ENCODE results near the gene SLC35F3. TPM values are rescaled to one million over a fixed set of nuclear protein-coding genes. Genes with fewer than 3 reads are reported as not detected.

The SLC35F3 gene
- total and polyA plus RNA-seq, 2 experiments from 2014 or later, result 1.0 to 3.2 TPM

DNA sequence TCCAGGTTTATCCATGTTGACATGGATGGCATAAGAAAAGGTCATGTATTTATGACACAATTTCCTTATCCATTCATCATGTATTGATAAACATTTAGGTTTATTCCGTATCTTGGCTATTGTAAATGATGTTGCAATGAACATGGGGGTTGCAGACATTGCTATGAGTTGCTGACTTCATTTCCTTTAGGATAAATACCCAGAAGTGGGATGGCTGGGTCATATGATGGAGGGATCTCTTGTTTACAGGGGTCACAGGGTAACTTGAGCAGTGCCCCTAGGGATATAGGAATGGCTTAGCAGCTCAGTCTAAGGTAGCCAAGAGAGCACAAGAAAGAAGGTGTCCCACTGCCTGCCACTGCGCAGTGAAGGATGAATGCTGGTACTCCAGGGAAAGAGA is 239.2 kb downstream of the SLC35F3 start (continued):
- TF ChIP-seq, protein P1, sequence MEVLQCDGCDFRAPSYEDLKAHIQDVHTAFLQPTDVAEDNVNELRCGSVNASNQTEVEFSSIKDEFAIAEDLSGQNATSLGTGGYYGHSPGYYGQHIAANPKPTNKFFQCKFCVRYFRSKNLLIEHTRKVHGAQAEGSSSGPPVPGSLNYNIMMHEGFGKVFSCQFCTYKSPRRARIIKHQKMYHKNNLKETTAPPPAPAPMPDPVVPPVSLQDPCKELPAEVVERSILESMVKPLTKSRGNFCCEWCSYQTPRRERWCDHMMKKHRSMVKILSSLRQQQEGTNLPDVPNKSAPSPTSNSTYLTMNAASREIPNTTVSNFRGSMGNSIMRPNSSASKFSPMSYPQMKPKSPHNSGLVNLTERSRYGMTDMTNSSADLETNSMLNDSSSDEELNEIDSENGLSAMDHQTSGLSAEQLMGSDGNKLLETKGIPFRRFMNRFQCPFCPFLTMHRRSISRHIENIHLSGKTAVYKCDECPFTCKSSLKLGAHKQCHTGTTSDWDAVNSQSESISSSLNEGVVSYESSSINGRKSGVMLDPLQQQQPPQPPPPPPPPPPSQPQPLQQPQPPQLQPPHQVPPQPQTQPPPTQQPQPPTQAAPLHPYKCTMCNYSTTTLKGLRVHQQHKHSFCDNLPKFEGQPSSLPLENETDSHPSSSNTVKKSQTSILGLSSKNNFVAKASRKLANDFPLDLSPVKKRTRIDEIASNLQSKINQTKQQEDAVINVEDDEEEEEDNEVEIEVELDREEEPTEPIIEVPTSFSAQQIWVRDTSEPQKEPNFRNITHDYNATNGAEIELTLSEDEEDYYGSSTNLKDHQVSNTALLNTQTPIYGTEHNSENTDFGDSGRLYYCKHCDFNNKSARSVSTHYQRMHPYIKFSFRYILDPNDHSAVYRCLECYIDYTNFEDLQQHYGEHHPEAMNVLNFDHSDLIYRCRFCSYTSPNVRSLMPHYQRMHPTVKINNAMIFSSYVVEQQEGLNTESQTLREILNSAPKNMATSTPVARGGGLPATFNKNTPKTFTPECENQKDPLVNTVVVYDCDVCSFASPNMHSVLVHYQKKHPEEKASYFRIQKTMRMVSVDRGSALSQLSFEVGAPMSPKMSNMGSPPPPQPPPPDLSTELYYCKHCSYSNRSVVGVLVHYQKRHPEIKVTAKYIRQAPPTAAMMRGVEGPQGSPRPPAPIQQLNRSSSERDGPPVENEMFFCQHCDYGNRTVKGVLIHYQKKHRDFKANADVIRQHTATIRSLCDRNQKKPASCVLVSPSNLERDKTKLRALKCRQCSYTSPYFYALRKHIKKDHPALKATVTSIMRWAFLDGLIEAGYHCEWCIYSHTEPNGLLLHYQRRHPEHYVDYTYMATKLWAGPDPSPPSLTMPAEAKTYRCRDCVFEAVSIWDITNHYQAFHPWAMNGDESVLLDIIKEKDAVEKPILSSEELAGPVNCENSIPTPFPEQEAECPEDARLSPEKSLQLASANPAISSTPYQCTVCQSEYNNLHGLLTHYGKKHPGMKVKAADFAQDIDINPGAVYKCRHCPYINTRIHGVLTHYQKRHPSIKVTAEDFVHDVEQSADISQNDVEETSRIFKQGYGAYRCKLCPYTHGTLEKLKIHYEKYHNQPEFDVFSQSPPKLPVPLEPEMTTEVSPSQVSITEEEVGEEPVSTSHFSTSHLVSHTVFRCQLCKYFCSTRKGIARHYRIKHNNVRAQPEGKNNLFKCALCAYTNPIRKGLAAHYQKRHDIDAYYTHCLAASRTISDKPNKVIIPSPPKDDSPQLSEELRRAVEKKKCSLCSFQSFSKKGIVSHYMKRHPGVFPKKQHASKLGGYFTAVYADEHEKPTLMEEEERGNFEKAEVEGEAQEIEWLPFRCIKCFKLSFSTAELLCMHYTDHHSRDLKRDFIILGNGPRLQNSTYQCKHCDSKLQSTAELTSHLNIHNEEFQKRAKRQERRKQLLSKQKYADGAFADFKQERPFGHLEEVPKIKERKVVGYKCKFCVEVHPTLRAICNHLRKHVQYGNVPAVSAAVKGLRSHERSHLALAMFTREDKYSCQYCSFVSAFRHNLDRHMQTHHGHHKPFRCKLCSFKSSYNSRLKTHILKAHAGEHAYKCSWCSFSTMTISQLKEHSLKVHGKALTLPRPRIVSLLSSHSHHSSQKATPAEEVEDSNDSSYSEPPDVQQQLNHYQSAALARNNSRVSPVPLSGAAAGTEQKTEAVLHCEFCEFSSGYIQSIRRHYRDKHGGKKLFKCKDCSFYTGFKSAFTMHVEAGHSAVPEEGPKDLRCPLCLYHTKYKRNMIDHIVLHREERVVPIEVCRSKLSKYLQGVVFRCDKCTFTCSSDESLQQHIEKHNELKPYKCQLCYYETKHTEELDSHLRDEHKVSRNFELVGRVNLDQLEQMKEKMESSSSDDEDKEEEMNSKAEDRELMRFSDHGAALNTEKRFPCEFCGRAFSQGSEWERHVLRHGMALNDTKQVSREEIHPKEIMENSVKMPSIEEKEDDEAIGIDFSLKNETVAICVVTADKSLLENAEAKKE (CRISPR knock-in tag; IDR thresholded peaks at IDR 0.05), result no peak
- TF ChIP-seq POLR2AphosphoS5 (IDR thresholded peaks at IDR 0.05; ENCODE audit: low read depth), result no peak

DNA sequence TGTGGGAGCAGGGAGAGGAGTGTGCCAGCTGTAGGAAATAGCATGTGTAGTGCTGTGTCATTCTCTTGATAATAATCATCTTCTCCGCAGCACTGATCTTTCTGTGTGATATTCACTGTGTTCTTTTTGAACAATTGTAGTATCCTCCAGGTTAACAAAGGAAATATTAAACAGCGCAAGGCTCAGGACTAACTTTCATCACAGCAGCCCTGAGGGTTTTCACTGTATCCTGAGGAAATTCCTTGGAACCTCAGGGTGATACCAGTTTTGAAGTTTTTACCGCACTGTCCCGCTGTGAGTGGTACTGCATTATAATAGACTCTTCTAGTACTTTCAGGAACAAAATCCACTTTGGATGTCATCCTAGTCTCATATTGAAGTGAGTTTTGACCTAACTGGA is 240.4 kb downstream of the SLC35F3 start:
- Histone ChIP-seq H3K27me3 (ENCODE audit: insufficient read depth) (no peaks in the 10 kb centered on the region), H3K4me3 (no peak overlapping the region), H3K4me1 (ENCODE audit: insufficient read depth) (no peaks in the 10 kb centered on the region), H3K36me3 (ENCODE audit: insufficient read depth) (no peaks in the 10 kb centered on the region), H3K79me2 (replicated peaks; ENCODE audit: insufficient read depth) (no peaks in the 10 kb centered on the region), H3K4me2 (no peak overlapping the region), H3K27ac (ENCODE audit: low read depth) (no peak overlapping the region), H3F3A (replicated peaks; ENCODE audit: low read depth) (no peaks in the 10 kb centered on the region), H3K9me2 (ENCODE audit: insufficient read depth) (no peaks in the 10 kb centered on the region), H2AFZ (no peak overlapping the region), H4K20me1 (replicated peaks; ENCODE audit: insufficient read depth) (no peaks in the 10 kb centered on the region; the same call in 1 of the 2 replicates)
- Mint-ChIP-seq H3K27me3 (ENCODE audit: insufficient read depth, low read depth, poor library complexity) (peaks cover 2% of the 10 kb centered on the region), H3K9me3 (peaks cover 8% of the 10 kb centered on the region; the same call in 2 of the 3 replicates), H3K27ac (0 out of 2 replicates have a peak overlapping the region, but pooled peaks have one; percentile 8), H3K36me3 (ENCODE audit: low read depth) (no peaks in the 10 kb centered on the region), H3K4me3 (no peak overlapping the region), H3K4me1 (no peaks in the 10 kb centered on the region)
- DNase-seq (ENCODE audit: low spot score) (no peak), ATAC-seq (no peak)
- TF ChIP-seq ZNF114 (CRISPR knock-in tag; IDR thresholded peaks at IDR 0.05), result no peak
- no peak for TF ChIP-seq POLR2AphosphoS5 (IDR thresholded peaks at IDR 0.05; ENCODE audit: low read depth)
- TF ChIP-seq, protein P1 (CRISPR knock-in tag; IDR thresholded peaks at IDR 0.05), result no peak
- TF ChIP-seq, protein P2, sequence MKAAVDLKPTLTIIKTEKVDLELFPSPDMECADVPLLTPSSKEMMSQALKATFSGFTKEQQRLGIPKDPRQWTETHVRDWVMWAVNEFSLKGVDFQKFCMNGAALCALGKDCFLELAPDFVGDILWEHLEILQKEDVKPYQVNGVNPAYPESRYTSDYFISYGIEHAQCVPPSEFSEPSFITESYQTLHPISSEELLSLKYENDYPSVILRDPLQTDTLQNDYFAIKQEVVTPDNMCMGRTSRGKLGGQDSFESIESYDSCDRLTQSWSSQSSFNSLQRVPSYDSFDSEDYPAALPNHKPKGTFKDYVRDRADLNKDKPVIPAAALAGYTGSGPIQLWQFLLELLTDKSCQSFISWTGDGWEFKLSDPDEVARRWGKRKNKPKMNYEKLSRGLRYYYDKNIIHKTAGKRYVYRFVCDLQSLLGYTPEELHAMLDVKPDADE (IDR thresholded peaks at IDR 0.05), result no peak
- TF ChIP-seq, protein P3, sequence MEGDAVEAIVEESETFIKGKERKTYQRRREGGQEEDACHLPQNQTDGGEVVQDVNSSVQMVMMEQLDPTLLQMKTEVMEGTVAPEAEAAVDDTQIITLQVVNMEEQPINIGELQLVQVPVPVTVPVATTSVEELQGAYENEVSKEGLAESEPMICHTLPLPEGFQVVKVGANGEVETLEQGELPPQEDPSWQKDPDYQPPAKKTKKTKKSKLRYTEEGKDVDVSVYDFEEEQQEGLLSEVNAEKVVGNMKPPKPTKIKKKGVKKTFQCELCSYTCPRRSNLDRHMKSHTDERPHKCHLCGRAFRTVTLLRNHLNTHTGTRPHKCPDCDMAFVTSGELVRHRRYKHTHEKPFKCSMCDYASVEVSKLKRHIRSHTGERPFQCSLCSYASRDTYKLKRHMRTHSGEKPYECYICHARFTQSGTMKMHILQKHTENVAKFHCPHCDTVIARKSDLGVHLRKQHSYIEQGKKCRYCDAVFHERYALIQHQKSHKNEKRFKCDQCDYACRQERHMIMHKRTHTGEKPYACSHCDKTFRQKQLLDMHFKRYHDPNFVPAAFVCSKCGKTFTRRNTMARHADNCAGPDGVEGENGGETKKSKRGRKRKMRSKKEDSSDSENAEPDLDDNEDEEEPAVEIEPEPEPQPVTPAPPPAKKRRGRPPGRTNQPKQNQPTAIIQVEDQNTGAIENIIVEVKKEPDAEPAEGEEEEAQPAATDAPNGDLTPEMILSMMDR (conservative IDR thresholded peaks at IDR 0.05; ENCODE audit: low read depth in 2 of 2), result no peak
- no peak for TF ChIP-seq JUNB (IDR thresholded peaks at IDR 0.05; ENCODE audit: unreplicated experiment)
